ENCODE data around the gene HACD2.
A peak's percentile ranks its signal among the peaks of the same experiment; 100 is the strongest.
"Not testable (repeated sequence)": the region's sequence is repeated elsewhere in the genome, so short reads cannot be mapped to it uniquely, and the experiment has no call there.

The HACD2 gene

GRCh38 chr3:123522320-123523022 lies 62.4 kb downstream of the HACD2 start:
- no peak for DNase-seq

DNA sequence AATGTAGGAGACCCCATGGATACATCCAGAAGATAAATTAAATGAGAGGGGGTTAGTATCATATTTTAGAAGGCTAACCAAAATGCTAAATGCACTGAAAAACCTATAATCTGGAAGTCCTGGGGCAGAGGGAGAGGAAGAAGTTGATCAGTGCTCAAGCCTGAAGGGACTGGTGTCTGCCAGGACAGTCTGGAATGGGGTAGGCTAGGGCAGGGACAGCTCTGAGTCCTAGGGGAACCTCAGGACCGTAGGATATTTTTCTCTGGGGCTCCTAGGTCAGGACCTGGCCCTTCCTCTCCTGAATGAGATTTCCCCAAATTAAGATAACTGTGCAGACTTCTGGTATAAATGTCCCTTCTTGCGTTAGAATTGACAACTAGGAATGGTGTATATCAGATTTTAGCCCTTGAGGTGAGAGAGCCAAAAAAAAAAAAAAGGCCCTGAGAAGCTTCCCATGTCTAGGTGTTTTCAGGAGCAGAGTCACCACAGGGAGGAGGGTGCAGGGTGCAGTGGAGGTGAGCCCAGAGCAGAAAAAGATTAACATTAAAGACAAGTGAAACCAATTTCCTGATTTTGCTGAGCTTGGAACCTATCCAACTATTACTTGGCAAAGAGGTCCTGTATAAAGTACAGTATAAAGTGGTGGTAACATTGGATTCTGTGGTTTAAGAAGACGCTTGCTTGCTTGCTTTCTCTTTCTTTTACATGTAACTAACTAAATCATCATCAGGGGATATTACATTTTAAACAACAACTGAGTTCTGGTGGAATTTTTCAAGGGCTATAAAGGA lies 63.5 kb downstream of the HACD2 start:
- no peak for DNase-seq

DNA sequence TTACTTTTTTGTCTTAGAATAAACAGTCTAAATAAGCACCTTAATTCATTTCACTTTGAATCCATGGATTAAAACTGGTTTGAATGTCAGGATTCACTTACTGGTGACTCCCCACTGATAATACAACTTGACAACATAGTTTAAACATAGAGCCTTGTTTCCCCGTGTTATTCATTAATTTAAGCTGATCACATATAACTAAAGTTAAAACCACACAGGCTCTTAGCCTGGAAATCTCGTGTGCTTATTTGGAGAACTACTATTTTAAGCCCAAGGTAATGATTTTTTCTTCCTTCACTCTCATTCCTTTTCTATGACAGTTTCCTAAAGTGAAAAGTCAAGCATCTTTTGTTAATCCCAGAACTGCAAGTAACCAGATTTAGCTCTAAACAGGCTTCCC lies 64.2 kb downstream of the HACD2 start:
- no peak for DNase-seq

GRCh38 chr3:123518892-123519485 lies 65.9 kb downstream of the HACD2 start:
- DNase-seq, result no peak

- DNase-seq, result no peak
These were observed 73.1 kb downstream of the HACD2 start for GRCh38 chr3:123511726-123512125.

GRCh38 chr3:123511084-123511483 lies 73.8 kb downstream of the HACD2 start:
- DNase-seq, result no peak

GRCh38 chr3:123508178-123508577 lies 76.7 kb downstream of the HACD2 start:
- no peak for DNase-seq

GRCh38 chr3:123505820-123506219 lies 79.0 kb downstream of the HACD2 start:
- DNase-seq, result no peak

- DNase-seq, result no peak
These were observed 81.7 kb downstream of the HACD2 start for GRCh38 chr3:123503203-123503602.

- DNase-seq, result no peak
These were observed 85.5 kb downstream of the HACD2 start for GRCh38 chr3:123499322-123499721.

DNA sequence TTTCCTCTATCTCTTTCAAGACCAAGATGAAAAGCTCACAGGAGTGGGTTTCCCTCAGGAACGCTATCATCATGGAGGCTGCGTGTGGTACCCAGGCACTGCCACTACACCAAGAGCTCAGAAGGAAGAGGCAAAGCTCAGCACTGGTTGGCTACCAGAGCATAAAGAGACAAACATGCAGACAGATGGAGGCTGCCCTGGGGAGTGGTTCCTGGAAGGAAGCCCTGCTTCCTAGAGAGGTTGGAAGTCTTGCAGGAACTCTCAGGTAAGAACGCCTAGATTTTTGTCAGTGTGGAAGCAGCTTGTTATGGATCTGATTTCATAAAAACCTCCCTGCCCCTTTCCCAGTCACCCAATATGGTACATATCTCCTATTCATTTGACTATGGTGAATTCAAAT lies 86.1 kb downstream of the HACD2 start:
- no peak for DNase-seq

GRCh38 chr3:123493912-123494311 lies 90.9 kb downstream of the HACD2 start:
- no peak for DNase-seq

- no peak for DNase-seq
These were observed 92.8 kb downstream of the HACD2 start for GRCh38 chr3:123491966-123492587.

- DNase-seq, result peak; percentile 22
These were observed 95.4 kb downstream of the HACD2 start for GRCh38 chr3:123489400-123490004.

- no peak for DNase-seq
These were observed 96.1 kb downstream of the HACD2 start for GRCh38 chr3:123488645-123489347.

DNA sequence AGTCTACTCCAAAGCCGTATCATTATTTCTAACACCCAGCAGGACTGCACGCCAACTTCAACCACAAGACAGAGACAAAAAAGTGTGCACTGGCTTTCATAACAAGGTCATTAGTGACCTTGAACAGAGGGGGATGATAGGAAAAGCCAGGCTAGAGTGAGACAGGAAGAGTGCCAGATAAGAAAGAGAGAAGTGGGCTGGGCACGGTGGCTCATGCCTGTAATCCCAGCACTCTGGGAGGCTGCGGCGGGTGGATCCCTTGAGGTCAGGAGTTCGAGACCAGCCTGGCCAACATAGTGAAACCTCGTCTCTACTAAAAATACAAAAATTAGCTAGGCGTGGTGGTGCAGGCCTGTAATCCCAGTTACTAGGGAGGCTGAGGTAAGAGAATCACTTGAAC lies 97.8 kb downstream of the HACD2 start:
- not testable (repeated sequence) for DNase-seq

DNA sequence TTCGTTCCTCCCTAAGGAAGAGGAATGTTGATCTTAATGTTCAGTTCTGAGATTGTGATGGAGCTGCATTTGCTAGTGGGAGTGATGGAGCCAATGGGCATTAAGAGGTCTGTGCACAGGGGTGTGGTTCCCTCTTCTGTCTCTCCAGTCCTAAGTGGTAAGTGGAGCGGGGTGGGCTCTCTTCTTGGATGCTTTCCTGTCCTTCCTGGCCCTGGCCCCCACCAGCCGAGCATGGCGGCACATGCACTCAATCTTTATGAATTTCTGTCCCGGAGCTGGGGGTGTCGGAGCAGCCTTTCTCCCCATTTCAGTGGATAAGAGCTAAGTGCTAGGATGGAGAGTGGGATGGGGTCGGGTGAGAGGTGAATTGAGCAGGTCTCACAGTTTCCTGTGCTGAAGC lies 98.4 kb downstream of the HACD2 start:
- DNase-seq, result no peak

GRCh38 chr3:123485551-123485950 lies 99.3 kb downstream of the HACD2 start:
- no peak for DNase-seq

DNA sequence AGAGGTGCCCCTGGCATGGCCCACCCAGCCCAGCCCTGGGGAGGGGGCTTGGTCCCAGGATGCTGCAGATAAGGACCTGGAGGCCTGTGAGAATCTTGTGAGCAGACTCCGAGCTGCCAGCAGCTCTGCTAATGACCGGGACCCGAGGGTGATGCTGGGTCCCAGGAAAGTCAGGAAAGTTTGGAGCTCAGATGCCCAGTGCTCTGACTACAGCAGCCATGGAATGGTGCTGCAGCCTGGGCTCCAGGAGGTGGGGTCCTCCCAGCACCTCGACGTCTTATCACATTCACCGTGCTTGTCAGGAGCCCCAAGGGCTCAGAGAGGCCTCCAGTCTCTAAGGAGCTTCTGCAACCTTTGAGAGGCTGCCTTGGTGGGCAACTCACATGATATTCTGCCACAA lies 101.7 kb downstream of the HACD2 start:
- no peak for DNase-seq

- no peak for DNase-seq
These were observed 103.0 kb downstream of the HACD2 start for GRCh38 chr3:123481722-123482457.

DNA sequence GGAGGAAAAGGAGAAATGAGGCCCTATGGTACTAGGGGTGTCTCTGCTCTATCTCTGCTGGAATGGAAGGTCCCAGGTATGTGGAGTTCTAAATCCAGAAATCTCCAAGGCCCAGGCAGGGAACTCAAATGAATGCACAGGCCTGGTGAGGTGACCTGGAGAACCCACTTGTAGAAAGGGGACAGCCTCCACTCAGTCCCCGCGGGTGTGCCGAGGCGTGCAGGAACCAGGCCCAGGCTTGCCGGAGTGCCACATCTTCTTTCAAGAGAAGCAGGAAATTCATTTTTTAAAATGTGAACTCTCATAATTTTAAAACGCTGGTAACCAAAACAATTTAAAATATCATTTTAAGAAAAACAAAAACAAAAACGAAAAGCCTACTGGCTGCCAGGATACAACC lies 103.8 kb downstream of the HACD2 start:
- DNase-seq, result no peak

- DNase-seq, result no peak
These were observed 104.4 kb downstream of the HACD2 start for GRCh38 chr3:123480428-123480827.

All from NCI-H2107 (cell line).